Hepatocyte (in vitro differentiated cells): ENCODE measurements around the gene TBC1D13. TPM values are rescaled to one million over a fixed set of nuclear protein-coding genes. Genes with fewer than 3 reads are reported as not detected.

Experiments used
- DNase-seq: peaks from one replicate; pipeline ENCODE4 v3.0.0-alpha.2; 2016; ENCODE audit warnings: low spot score
- H2AFZ ChIP-seq: fragments of 200-600 bp; sonication (generic); 2 replicates; pipeline ENCODE4 v1.6.0; 2016; ENCODE audit warnings: antibody characterized with exemption, mild to moderate bottlenecking
- H3K27ac ChIP-seq: fragments of 200-600 bp; sonication (generic); 2 replicates; pipeline ENCODE4 v1.5.1; 2016; ENCODE audit warnings: mild to moderate bottlenecking
- H3K27me3 ChIP-seq: fragments of 200-600 bp; sonication (generic); 2 replicates; pipeline ENCODE4 v1.6.1; 2016
- H3K36me3 ChIP-seq: fragments of 200-600 bp; sonication (generic); replicated peaks from 2 replicates; pipeline ENCODE4 v1.5.1; 2016; ENCODE audit warnings: low read depth; ENCODE audit not compliant: insufficient read depth
- H3K4me1 ChIP-seq: fragments of 200-600 bp; sonication (generic); 2 replicates; pipeline ENCODE4 v1.5.1; 2016; ENCODE audit warnings: mild to moderate bottlenecking, moderate library complexity; ENCODE audit not compliant: insufficient read depth
- H3K4me2 ChIP-seq: fragments of 200-600 bp; sonication (generic); 2 replicates; pipeline ENCODE4 v1.6.0; 2016
- H3K4me3 ChIP-seq: fragments of 200-600 bp; sonication (generic); 2 replicates; pipeline ENCODE4 v1.5.1; 2016; ENCODE audit warnings: mild to moderate bottlenecking
- H3K79me2 ChIP-seq: fragments of 200-600 bp; sonication (generic); 2 replicates; pipeline ENCODE4 v1.6.0; 2017; ENCODE audit warnings: mild to moderate bottlenecking
- H3K9me2 ChIP-seq: fragments of 200-600 bp; sonication (generic); replicated peaks from 2 replicates; pipeline ENCODE4 v1.6.0; 2017; ENCODE audit warnings: mild to moderate bottlenecking; ENCODE audit not compliant: insufficient read depth
- H3K9me3 ChIP-seq: fragments of 200-600 bp; sonication (generic); 2 replicates; pipeline ENCODE4 v1.5.1; 2016; ENCODE audit warnings: low read depth, mild to moderate bottlenecking
- H4K20me1 ChIP-seq: fragments of 200-600 bp; sonication (generic); 2 replicates; pipeline ENCODE4 v1.6.0; 2016; ENCODE audit warnings: mild to moderate bottlenecking; ENCODE audit not compliant: insufficient read depth, poor library complexity, severe bottlenecking
- EZH2 ChIP-seq: fragments of 200-600 bp; sonication (generic); IDR thresholded peaks from 2 replicates; pipeline ENCODE4 v1.6.1; 2016; ENCODE audit warnings: antibody characterized with exemption, mild to moderate bottlenecking, borderline replicate concordance
- EZH2phosphoT487 ChIP-seq: fragments of 200-600 bp; sonication (generic); IDR thresholded peaks from one replicate; pipeline ENCODE4 v1.6.1; 2018; ENCODE audit warnings: antibody characterized with exemption, mild to moderate bottlenecking, low read depth, moderate library complexity; ENCODE audit not compliant: unreplicated experiment, severe bottlenecking
- WGBS: methylation state at CpG from one replicate; pipeline ENCODE4 v1.1.6; 2016; ENCODE audit warnings: low lambda C conversion rate; ENCODE audit errors: missing lambda C conversion rate; 5-methylcytosine and 5-hydroxymethylcytosine counted together
- polyA plus RNA-seq: library from polyadenylated mRNA; unstranded; fragments of >200 nt; fragmentation: Nextera tagmentation; extraction: Ambion mirVana; gene quantifications from 2 replicates; pipeline ENCODE4 v1.2.1, GENCODE V29; 2016
- total RNA-seq: library from RNA; depleted of rRNA; stranded (reverse); fragments of >200 nt; gene quantifications from 2 replicates; pipeline ENCODE4 v1.2.3, GENCODE V29; 2014
- TF ChIP-seq, protein P1 (sequence below): fragments of 200-600 bp; sonication (generic); IDR thresholded peaks from 2 replicates; pipeline ENCODE4 v1.5.1; 2016; ENCODE audit warnings: antibody characterized with exemption, mild to moderate bottlenecking; ENCODE audit not compliant: poor library complexity

The TBC1D13 gene
- total and polyA plus RNA-seq, 2 experiments from 2014 or later = 21.4 to 25.2 TPM

GRCh38 chr9:128750926-128751595 is 36.0 kb upstream of the TBC1D13 start:
- no peak overlapping the region for H2AFZ ChIP-seq
- no peaks in the 10 kb centered on the region for H3K27me3 ChIP-seq
- H3K4me1 ChIP-seq = no peaks in the 10 kb centered on the region
- no peaks in the 10 kb centered on the region for H3K79me2 ChIP-seq
- no peak overlapping the region for H3K4me3 ChIP-seq
- no peaks in the 10 kb centered on the region for H3K9me3 ChIP-seq
- peaks cover under 1% of the 10 kb centered on the region for H4K20me1 ChIP-seq
- no peak for DNase-seq
- H3K36me3 ChIP-seq = no peaks in the 10 kb centered on the region
- no peak overlapping the region for H3K4me2 ChIP-seq
- H3K27ac ChIP-seq = no peak overlapping the region
- no peaks in the 10 kb centered on the region for H3K9me2 ChIP-seq
- no peak for TF ChIP-seq EZH2phosphoT487
- TF ChIP-seq, protein P1, sequence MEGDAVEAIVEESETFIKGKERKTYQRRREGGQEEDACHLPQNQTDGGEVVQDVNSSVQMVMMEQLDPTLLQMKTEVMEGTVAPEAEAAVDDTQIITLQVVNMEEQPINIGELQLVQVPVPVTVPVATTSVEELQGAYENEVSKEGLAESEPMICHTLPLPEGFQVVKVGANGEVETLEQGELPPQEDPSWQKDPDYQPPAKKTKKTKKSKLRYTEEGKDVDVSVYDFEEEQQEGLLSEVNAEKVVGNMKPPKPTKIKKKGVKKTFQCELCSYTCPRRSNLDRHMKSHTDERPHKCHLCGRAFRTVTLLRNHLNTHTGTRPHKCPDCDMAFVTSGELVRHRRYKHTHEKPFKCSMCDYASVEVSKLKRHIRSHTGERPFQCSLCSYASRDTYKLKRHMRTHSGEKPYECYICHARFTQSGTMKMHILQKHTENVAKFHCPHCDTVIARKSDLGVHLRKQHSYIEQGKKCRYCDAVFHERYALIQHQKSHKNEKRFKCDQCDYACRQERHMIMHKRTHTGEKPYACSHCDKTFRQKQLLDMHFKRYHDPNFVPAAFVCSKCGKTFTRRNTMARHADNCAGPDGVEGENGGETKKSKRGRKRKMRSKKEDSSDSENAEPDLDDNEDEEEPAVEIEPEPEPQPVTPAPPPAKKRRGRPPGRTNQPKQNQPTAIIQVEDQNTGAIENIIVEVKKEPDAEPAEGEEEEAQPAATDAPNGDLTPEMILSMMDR = no peak
- no peak for TF ChIP-seq EZH2
- WGBS = 96% methylated on average over 22 of the region's 22 CpGs

- H3K79me2 ChIP-seq = peaks cover 4% of the 10 kb centered on the region
- H3K4me2 ChIP-seq = no peak overlapping the region
- no peaks in the 10 kb centered on the region for H3K4me1 ChIP-seq
- 96% methylated on average over 16 of the region's 16 CpGs for WGBS
- no peaks in the 10 kb centered on the region for H3K9me2 ChIP-seq
- TF ChIP-seq, protein P1 = no peak
- TF ChIP-seq EZH2phosphoT487 (no peak), EZH2 (no peak)
- no peaks in the 10 kb centered on the region for H3K27me3 ChIP-seq
- H3K9me3 ChIP-seq = no peaks in the 10 kb centered on the region
- no peak overlapping the region for H2AFZ ChIP-seq
- H3K4me3 ChIP-seq = no peak overlapping the region
- peaks cover 2% of the 10 kb centered on the region for H4K20me1 ChIP-seq
- no peak overlapping the region for H3K27ac ChIP-seq
- DNase-seq = no peak
- no peaks in the 10 kb centered on the region for H3K36me3 ChIP-seq
Observed at GRCh38 chr9:128753627-128754026, 33.4 kb upstream of the TBC1D13 start.

GRCh38 chr9:128757602-128758001 is 29.5 kb upstream of the TBC1D13 start:
- Histone ChIP-seq H3K9me3 (no peaks in the 10 kb centered on the region), H2AFZ (no peak overlapping the region), H4K20me1 (peaks cover 2% of the 10 kb centered on the region), H3K79me2 (peaks cover 8% of the 10 kb centered on the region), H3K27ac (no peak overlapping the region), H3K4me2 (no peak overlapping the region), H3K4me1 (no peaks in the 10 kb centered on the region), H3K4me3 (no peak overlapping the region), H3K9me2 (no peaks in the 10 kb centered on the region), H3K36me3 (no peaks in the 10 kb centered on the region), H3K27me3 (no peaks in the 10 kb centered on the region)
- 92% methylated on average over 6 of the region's 6 CpGs for WGBS
- TF ChIP-seq EZH2 (no peak), EZH2phosphoT487 (no peak)
- TF ChIP-seq, protein P1 = no peak
- no peak for DNase-seq
